GM18519 (cell line): ENCODE measurements around the gene AQP7.
"Not testable (repeated sequence)": the region's sequence is repeated elsewhere in the genome, so short reads cannot be mapped to it uniquely, and the experiment has no call there.

Experiments used
- ATAC-seq: cut with Tn5 transposase; IDR thresholded peaks from one replicate; pipeline ENCODE4 v1.9.1; 2021; ENCODE audit warnings: mild to moderate bottlenecking, moderate library complexity; ENCODE audit not compliant: unreplicated experiment, low FRiP score

The AQP7 gene

GRCh38 chr9:33377089-33377715 lies 25.2 kb downstream of the AQP7 start:
- no peak for ATAC-seq

GRCh38 chr9:33375841-33376321 lies 26.5 kb downstream of the AQP7 start:
- ATAC-seq = no peak

GRCh38 chr9:33375238-33375840 lies 27.0 kb downstream of the AQP7 start:
- ATAC-seq = no peak

GRCh38 chr9:33374634-33375237 lies 27.6 kb downstream of the AQP7 start:
- no peak for ATAC-seq

GRCh38 chr9:33374190-33374589 lies 28.2 kb downstream of the AQP7 start:
- ATAC-seq = no peak

GRCh38 chr9:33372900-33373299 lies 29.5 kb downstream of the AQP7 start:
- no peak for ATAC-seq

- ATAC-seq = no peak
Observed at GRCh38 chr9:33366979-33367480, 35.3 kb downstream of the AQP7 start.

- ATAC-seq = not testable (repeated sequence)
Observed at GRCh38 chr9:33364814-33365213, 37.6 kb downstream of the AQP7 start.

GRCh38 chr9:33364127-33364526 lies 38.2 kb downstream of the AQP7 start:
- no peak for ATAC-seq

- ATAC-seq = not testable (repeated sequence)
Observed at GRCh38 chr9:33358641-33359040, 43.7 kb downstream of the AQP7 start.

- no peak for ATAC-seq
Observed at GRCh38 chr9:33355933-33356332, 46.4 kb downstream of the AQP7 start.

- ATAC-seq = no peak
Observed at GRCh38 chr9:33354651-33355211, 47.6 kb downstream of the AQP7 start.

- no peak for ATAC-seq
Observed at GRCh38 chr9:33351547-33351946, 50.8 kb downstream of the AQP7 start.

- ATAC-seq = no peak
Observed at GRCh38 chr9:33350310-33350709, 52.1 kb downstream of the AQP7 start.

GRCh38 chr9:33349743-33350142 lies 52.6 kb downstream of the AQP7 start:
- ATAC-seq = no peak

- ATAC-seq = no peak
Observed at GRCh38 chr9:33348998-33349397, 53.4 kb downstream of the AQP7 start.

GRCh38 chr9:33346564-33346963 lies 55.8 kb downstream of the AQP7 start:
- ATAC-seq = no peak

GRCh38 chr9:33344145-33344544 lies 58.2 kb downstream of the AQP7 start:
- ATAC-seq = no peak

- no peak for ATAC-seq
Observed at GRCh38 chr9:33341182-33341581, 61.2 kb downstream of the AQP7 start.

GRCh38 chr9:33340186-33340585 lies 62.2 kb downstream of the AQP7 start:
- ATAC-seq = no peak
